SHP77 (cell line): ENCODE data around the gene PPP1CC.

Experiments used
- DNase-seq, 2 experiments: peaks; one replicate each; lab custom pipeline; 2025; lab: John Stamatoyannopoulos, UW

The PPP1CC gene

DNA sequence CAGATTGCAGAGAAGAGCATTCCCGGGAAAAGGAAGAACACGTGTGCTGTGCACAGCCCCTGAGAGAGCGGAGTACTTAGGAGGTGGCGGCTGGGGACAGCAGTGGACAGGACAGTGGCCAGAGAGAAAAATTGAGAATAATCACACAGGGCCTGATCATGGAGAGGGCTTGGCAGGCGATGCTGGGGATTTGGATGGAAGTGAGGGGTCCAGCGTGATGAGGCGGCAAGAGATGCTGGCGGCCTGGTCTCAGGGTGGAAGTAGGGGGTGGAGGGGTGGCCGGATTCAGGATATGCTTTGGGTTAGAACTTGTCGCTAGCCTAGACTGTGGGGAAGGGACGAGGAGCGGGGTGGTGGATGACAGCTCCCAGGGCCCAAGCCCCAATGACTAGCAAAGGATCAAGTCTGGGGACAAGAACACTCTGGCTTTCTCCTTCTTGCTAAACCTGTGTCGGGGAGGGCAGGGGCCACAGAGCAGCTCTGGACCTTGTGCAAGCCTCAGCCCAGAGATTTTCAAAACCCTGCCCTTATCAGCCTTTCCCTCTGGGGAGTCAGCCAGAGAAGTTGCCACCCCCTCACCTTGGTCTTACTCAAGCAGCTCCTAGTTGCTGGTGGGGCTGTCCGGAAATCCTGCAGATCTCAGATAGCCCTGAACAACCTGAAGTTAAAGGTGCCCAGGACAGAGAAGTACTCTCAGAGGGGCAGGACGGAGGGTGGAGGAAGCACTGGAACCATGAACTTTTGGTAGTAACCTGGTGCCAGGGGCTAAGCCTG is 55.1 kb downstream of the PPP1CC start:
- DNase-seq: no peak

DNA sequence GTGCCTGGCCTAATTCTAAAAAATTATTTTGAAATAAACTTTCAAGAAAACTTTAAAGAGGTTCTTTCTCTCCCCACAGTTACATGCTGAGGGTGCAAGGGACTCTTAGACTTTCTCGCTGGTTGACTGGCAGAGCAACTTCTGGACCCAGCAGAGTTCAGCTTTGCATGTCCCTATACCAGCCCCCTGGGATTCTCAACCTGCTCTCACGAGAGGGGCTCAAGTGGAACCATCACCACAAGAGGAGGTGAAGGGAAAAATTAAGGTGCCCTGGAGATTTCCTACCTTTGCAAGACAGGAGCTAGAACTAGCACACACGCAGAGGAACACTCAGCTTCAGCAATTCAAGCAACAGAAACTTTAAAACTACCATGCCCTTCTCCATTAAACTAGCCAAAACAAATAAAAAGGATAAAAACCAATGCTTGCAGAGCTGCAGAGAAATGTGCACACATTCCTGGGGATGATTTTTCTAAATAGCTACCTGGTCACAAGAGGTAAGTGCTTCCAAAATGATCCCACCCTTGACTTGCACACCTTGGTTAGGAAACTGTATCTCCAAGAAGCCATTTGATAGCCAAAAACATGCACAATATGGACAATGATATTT is 56.3 kb downstream of the PPP1CC start:
- DNase-seq: no peak

DNA sequence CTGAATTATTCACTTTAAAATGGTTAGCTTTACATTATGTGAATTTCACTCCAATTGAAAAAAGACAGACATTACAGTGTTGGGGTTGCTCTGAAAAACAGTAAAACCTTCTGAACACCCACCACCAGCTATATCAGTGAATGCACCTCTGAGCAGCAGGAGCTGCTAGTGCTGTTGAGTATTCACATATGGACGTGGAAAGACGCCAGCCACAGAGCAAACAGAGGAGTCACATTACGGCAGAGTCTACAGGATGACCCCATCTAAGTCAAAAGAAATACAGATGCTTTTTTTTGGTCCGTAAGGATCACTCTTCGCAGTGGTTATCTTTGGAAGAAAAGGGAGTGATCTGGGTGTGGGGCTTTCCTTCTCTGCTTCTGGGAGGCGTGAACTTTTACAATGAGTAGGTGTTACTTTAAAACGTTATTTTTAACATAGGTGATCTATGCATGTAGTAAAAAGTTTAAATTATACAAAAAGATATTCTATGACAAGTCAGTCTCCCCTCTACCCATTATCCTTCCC is 58.3 kb downstream of the PPP1CC start:
- no peak for DNase-seq

DNA sequence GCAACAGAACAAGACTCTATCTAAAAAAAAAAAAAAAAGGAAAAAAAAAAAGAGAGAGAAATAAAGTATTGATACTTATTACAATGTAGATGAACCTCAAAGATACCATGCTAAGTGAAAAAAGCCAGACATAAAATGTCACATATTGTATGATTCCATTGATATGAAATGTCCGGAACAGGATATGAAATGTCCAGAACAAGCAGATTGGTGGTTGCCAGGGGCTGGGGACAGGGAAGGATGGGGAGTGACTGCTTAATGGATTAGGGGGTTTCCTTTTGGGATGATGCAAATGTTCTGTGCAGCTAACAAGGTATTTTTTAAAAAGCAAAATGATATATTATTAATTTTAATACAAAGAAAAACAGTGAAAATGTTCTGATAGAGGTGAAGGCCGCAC is 58.8 kb downstream of the PPP1CC start:
- DNase-seq: no peak

DNA sequence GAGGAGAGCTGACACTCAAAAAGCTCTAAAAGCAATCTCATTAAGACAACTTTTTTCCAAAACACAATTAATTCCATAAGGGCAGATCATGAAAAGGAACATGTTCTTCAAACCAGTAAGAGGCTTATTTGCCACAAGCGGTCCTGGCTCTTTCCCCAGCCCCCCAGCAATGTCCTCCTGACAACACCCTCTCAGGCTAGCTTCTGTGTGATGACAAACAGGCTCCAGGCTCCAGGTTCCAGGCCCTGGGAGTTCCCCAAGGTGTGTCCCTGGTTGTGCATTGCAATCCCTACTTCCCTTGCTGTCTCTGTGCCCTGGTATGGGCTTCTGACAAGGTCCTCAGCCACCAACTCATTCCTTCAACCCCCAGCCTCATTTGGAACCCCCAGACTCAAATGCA is 62.7 kb downstream of the PPP1CC start:
- DNase-seq: no peak

DNA sequence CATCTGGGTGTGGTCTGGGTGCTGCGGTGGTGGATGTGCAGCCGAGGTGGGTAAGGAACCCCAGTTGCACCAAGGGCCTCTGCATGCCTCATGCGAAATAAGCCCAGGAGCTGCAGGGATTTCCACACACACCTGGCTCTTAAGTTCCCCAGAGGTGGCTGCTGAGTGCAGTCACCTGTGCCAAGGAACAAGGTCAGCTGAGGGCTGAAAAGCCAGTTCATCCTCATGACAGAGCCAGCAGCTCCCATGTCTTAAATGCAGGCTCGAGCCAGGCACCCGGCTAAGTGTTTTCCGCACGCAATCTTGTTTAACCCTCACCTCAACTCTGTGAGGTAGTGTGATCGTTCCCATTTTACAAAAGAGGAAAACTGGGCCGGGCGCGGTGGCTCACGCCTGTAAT is 63.5 kb downstream of the PPP1CC start:
- DNase-seq: no peak

DNA sequence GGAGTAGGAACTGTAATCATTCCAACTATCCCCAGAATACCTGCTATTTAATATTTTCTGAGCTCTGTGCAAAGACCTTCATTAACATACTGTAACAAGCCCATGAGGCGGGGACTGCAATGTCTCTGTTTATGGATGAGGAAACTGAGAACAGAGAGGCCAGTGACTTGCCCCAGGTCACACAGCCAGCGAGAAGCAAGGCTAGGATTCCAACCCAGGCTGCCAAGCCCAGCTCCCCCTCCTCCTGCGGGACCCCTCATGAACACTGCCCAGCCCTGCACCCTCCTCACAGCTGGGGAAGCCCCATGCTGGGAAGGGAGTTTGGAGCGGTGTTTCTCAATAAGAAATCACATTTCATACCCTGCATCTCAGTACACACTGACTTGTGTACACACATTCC is 64.7 kb downstream of the PPP1CC start:
- DNase-seq: no peak

DNA sequence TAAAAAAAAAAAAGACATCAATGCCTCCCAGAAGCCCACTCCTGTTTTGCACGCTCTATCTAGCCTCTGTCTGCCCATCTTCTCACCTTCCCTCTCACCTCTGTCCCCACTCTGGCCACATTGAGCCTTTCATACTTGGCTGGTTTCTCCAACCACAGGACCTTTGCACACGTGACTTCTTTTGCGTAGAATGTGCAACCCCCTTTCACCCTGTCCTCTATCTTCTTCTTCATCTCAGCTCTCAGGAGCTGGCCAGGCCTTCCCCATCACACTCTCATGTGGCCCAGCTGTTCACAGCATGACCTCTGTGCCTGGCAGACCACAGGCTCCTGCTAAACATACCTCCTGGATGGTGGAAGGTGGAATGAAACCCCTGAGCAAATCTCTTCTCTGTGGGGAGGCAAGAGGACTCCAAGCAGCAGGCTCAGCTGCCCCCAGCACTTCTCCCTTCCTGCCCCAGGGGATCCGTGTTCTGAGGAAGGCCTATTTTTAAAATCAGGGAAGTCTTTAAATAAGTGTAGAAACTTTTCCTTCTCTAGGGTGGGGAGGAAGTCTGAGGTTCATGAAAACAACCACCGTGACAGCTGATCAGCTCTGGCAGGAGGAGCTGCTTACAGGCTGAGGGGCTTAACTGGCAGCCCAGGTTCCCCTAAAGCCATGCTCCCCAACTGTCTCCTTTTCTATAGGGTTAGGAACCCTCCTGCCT is 65.3 kb downstream of the PPP1CC start:
- no peak for DNase-seq

DNA sequence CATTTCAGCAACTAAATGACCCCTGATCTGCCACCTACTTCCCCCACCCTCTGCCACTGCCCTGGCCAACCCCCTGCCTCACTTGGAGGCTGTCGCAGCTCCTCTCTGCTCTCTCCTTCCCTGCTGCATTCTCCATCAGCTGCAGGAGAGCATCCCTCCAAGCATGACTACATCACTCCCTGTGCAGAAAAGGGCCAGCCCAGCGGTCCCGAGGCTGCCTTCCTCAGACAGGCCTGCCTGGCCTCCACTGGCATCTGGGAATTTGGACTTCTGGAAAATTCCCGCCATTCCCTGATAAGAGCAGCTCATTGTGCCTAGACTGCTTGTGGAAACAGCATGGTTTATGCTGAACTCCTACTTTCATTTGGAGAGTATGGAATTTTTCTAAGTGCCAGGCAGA is 66.5 kb downstream of the PPP1CC start:
- no peak for DNase-seq

DNA sequence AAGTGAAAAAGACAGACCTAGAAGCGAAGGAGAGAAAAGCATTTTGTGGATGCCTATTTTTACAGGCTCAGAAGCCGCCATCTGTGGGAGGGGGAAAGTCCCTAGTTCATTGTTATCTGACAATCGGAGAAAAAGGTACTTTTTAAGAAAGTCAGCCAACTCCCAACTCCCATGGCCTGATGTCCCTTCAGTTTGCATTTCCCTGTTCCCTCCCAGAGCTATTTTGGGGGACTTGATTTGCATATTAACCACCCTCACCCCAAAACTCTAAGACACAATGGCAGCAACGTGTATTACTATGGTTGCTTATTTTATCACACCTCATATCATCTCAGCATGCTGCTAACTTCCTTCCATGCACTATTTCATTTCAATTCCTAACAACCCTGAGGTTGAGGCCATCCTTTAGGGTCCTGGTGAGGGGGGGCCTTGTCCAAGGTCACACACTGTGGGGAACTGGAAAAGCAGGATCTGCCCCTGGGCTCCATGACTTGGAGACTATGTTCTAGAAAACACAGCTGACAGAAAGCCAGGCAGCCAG is 72.5 kb downstream of the PPP1CC start:
- no peak for DNase-seq
